DND-41 (cell line): ENCODE results near the gene SCML2.

Experiments used
- EZH2 ChIP-seq: IDR thresholded peaks from 3 replicates; pipeline ENCODE4 v1.6.1; 2012; ENCODE audit warnings: borderline replicate concordance, low read depth, mild to moderate bottlenecking, moderate library complexity, low read length, inconsistent platforms; ENCODE audit not compliant: severe bottlenecking
- TF ChIP-seq, protein P1 (sequence below): IDR thresholded peaks from 2 replicates; pipeline ENCODE4 v1.5.1; 2012; ENCODE audit warnings: borderline replicate concordance, low read length, moderate library complexity, mild to moderate bottlenecking; ENCODE audit not compliant: poor library complexity, severe bottlenecking; ENCODE audit errors: extremely low read depth

DNA sequence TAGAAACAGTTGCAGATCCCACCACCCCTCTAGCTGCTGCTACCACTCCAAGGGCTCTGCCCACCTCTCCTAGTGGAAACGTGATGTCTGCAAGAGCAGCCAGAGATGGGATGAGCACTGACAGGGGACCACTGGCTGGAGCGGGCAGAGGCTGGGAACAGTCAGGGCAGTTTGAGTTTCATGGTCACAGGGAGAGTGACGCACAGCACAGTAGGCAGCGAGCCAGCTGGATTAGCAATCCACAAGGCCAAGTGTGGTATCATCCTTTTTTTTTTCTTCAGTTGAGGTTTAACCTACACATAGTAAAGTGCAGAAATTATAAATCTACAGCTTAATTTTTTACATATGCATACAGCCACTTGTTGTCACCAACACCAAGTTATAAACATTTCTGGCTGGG, 6.4 kb upstream of the SCML2 start:
- TF ChIP-seq, protein P1, sequence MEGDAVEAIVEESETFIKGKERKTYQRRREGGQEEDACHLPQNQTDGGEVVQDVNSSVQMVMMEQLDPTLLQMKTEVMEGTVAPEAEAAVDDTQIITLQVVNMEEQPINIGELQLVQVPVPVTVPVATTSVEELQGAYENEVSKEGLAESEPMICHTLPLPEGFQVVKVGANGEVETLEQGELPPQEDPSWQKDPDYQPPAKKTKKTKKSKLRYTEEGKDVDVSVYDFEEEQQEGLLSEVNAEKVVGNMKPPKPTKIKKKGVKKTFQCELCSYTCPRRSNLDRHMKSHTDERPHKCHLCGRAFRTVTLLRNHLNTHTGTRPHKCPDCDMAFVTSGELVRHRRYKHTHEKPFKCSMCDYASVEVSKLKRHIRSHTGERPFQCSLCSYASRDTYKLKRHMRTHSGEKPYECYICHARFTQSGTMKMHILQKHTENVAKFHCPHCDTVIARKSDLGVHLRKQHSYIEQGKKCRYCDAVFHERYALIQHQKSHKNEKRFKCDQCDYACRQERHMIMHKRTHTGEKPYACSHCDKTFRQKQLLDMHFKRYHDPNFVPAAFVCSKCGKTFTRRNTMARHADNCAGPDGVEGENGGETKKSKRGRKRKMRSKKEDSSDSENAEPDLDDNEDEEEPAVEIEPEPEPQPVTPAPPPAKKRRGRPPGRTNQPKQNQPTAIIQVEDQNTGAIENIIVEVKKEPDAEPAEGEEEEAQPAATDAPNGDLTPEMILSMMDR, result no peak
- TF ChIP-seq EZH2, result no peak
